ENCODE results near the gene SLC30A2. TPM values are rescaled to one million over a fixed set of nuclear protein-coding genes. Genes with fewer than 3 reads are reported as not detected.

Gene SLC30A2
- total RNA-seq, 2 donors from 2014 or later, result 0.22 to 0.63 TPM

DNA sequence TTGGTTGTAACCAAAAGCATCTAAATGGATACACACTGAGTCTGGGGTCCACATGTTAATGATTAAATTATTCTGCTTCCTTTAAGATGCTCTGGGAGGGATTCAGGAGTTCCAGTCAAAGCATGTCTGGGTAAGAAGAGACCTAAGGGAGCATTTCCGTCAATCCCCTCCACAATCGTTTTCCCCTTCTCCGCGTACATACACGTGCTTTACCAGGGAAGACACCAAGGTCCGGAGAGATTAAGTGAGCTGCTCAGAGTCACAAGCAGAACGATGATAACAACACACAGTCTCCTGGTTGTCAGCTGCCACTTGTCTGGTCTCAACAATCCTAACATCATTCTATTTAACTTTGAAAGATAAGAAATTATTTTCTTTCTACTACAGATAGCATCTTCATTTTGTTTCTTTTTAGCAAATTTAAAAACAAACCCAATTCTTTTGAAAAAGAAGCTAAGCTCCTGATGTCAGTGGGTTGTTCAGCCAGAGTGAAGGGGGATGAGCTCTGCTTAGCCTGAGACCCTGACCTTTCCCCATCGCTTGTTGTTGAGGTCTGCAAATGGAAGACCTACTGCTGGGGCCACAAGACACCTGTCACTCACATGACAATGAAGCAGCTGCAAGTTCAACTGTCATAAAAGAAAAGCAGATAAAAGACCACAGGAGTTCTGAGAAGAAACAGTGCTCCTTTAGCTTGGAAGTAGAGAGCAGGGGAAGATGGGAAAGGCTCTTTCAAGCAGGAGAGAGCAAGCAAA, 52.5 kb downstream of the SLC30A2 start:
- Histone ChIP-seq H3K27me3 (no peaks in the 10 kb centered on the region), H3K9me3 (no peaks in the 10 kb centered on the region), H3K4me3 (no peak overlapping the region), H3K4me1 (peaks cover 0 to 25% of the 10 kb centered on the region in 2 donors), H3K27ac (no peak overlapping the region), H3K36me3 (no peaks in the 10 kb centered on the region)
- DNase-seq (ENCODE audit: low spot score), result no peak
- no peak for TF ChIP-seq CTCF (IDR thresholded peaks at IDR 0.05)

- no peaks in the 10 kb centered on the region for H3K27me3 ChIP-seq
- H3K36me3 ChIP-seq, result no peaks in the 10 kb centered on the region
- TF ChIP-seq CTCF (IDR thresholded peaks at IDR 0.05), result no peak
- H3K27ac ChIP-seq, result no peak overlapping the region
- DNase-seq (ENCODE audit: low spot score), result no peak
- H3K9me3 ChIP-seq, result no peaks in the 10 kb centered on the region
- H3K4me1 ChIP-seq, result peaks cover 0 to 24% of the 10 kb centered on the region in 2 donors
- no peak overlapping the region for H3K4me3 ChIP-seq
Measured at GRCh38 chr1:25992689-25993171, 53.2 kb downstream of the SLC30A2 start.

GRCh38 chr1:25991937-25992688, 53.8 kb downstream of the SLC30A2 start:
- Histone ChIP-seq H3K4me3 (no peak overlapping the region), H3K27me3 (no peaks in the 10 kb centered on the region), H3K4me1 (peaks cover 0 to 18% of the 10 kb centered on the region in 2 donors), H3K36me3 (no peaks in the 10 kb centered on the region), H3K27ac (no peak overlapping the region), H3K9me3 (no peaks in the 10 kb centered on the region)
- no peak for DNase-seq (ENCODE audit: low spot score)
- no peak for TF ChIP-seq CTCF (IDR thresholded peaks at IDR 0.05)

DNA sequence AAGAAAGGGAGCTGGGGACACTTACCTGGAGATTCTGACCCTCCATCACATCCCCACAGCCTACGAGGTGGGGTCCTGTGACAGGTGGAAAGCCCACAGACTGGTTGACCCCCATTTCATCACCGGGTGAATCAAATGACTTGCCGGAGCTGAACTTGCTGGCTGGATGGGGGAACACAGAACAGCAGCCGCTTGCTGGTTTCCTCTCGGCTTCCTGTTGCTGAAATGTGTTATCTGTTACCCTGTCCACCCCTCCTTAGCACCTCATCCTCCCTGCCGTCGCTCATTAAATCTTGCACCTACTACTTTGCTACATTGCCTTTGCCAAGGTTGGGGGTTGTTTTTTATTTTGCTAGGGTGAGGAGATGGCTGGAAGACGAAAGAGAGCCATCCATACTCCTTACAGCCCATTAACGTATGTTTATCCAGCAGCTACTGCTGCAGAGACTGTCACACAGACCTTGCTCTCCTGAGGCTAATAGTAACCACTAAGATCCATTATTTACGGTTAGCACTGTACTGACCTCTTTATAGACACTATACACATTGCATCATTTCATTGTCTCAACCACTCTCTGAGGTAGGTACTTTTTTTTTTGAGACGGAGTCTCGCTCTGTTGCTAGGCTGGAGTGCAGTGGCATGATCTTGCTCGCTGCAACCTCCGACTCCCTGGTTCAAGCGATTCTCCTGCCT, 55.1 kb downstream of the SLC30A2 start:
- Histone ChIP-seq H3K9me3 (no peaks in the 10 kb centered on the region), H3K4me1 (peaks cover 0 to 10% of the 10 kb centered on the region in 2 donors), H3K36me3 (no peaks in the 10 kb centered on the region), H3K4me3 (no peak overlapping the region), H3K27me3 (no peaks in the 10 kb centered on the region), H3K27ac (no peak overlapping the region)
- no peak for DNase-seq (ENCODE audit: low spot score)
- no peak for TF ChIP-seq CTCF (IDR thresholded peaks at IDR 0.05)

GRCh38 chr1:25990251-25990650, 55.7 kb downstream of the SLC30A2 start:
- H3K4me1 ChIP-seq, result peaks cover 0 to 10% of the 10 kb centered on the region in 2 donors
- no peak for DNase-seq (ENCODE audit: low spot score)
- peaks cover 5% of the 10 kb centered on the region for H3K36me3 ChIP-seq
- no peak overlapping the region for H3K4me3 ChIP-seq
- H3K27ac ChIP-seq, result no peak overlapping the region
- H3K27me3 ChIP-seq, result no peaks in the 10 kb centered on the region
- H3K9me3 ChIP-seq, result no peaks in the 10 kb centered on the region
- TF ChIP-seq CTCF (IDR thresholded peaks at IDR 0.05), result no peak
